ENCODE results near the gene CARD16. TPM values are rescaled to one million over a fixed set of nuclear protein-coding genes. Genes with fewer than 3 reads are reported as not detected.
"Not testable (repeated sequence)": the region's sequence is repeated elsewhere in the genome, so short reads cannot be mapped to it uniquely, and the experiment has no call there.

Gene CARD16
- total and polyA plus RNA-seq, 12 donors = 4.8 to 31.7 (median 8.0) TPM

DNA sequence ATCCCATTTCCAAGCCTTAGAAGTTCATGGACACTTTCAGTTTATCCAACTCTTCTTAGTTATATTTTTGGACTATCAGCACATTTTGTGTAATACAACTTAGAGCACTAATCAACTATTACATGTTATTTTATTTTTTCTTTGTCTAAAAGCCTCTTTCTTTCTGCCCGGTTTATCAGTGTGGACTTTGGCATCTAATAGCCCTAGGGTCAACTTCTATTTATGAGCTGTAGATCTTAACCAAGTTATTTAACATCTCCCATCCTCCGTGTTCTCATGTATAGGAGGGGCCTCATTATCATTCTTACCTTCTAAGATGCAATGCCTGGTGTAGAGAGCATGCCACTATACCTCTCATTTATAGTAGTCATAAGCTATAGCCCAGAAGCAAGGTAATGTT lies 4.4 kb downstream of the CARD16 start:
- WGBS, 2 donors = 90 to 95% methylated on average over 2 of the region's 2 CpGs
- intact Hi-C loops (cut with DNase I) = no loop called here
- Histone ChIP-seq H3K4me3 (no peak overlapping the region), H3K27me3 (no peaks in the 10 kb centered on the region), H3K36me3 (peaks cover 0 to 28% (median 0%) of the 10 kb centered on the region in 9 donors), H3K4me1 (peaks cover 0 to 37% (median 4%) of the 10 kb centered on the region in 9 donors), H3K27ac (no peak overlapping the region), H3K9me3 (no peaks in the 10 kb centered on the region)
- TF ChIP-seq, protein P1, sequence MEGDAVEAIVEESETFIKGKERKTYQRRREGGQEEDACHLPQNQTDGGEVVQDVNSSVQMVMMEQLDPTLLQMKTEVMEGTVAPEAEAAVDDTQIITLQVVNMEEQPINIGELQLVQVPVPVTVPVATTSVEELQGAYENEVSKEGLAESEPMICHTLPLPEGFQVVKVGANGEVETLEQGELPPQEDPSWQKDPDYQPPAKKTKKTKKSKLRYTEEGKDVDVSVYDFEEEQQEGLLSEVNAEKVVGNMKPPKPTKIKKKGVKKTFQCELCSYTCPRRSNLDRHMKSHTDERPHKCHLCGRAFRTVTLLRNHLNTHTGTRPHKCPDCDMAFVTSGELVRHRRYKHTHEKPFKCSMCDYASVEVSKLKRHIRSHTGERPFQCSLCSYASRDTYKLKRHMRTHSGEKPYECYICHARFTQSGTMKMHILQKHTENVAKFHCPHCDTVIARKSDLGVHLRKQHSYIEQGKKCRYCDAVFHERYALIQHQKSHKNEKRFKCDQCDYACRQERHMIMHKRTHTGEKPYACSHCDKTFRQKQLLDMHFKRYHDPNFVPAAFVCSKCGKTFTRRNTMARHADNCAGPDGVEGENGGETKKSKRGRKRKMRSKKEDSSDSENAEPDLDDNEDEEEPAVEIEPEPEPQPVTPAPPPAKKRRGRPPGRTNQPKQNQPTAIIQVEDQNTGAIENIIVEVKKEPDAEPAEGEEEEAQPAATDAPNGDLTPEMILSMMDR (IDR thresholded peaks at IDR 0.05) = no peak
- DNase-seq (no peak), ATAC-seq (no peak)

- Histone ChIP-seq H3K27ac (peak within 1 kb of the TSS; percentile 34 to 89 (median 66)), H3K4me1 (peaks cover 0 to 50% (median 6%) of the 10 kb centered on the region in 9 donors), H3K9me3 (no peaks in the 10 kb centered on the region), H3K4me3 (peak within 1 kb of the TSS; percentile 19 to 62 (median 50)), H3K36me3 (peaks cover 0 to 28% (median 10%) of the 10 kb centered on the region in 9 donors), H3K27me3 (no peaks in the 10 kb centered on the region)
- intact Hi-C loops (cut with DNase I) = loop anchor here in 2 of 10 donors (5.0 to 10.0 kb wide), 2 partner anchors 68 to 70 kb away; partner anchors contain the start of gene CASP4 (in 2 of the 2)
- ATAC-seq = peak in 7 of 8 donors; percentile 71 to 95 (median 89)
- peak in 1 of 2 donors; percentile 49 for DNase-seq
- WGBS, 2 donors = 43 to 53% methylated on average over 3 of the region's 3 CpGs
- TF ChIP-seq, protein P1 (IDR thresholded peaks at IDR 0.05) = no peak
Observed at GRCh38 chr11:105034813-105035620, 10.1 kb downstream of the CARD16 start, which contains the start of gene CASP1. CASP1 (minus strand) TSS chr11:105035144; CDS start chr11:105035113, 31 bp downstream.

- Histone ChIP-seq H3K4me3 (peak overlapping the region; percentile 19 to 62 (median 50)), H3K4me1 (peaks cover 0 to 51% (median 6%) of the 10 kb centered on the region in 9 donors), H3K27ac (peak overlapping the region in 9 of 10 donors; percentile 52 to 89 (median 68)), H3K36me3 (peaks cover 0 to 28% (median 15%) of the 10 kb centered on the region in 9 donors)
- ATAC-seq = peak in 6 of 8 donors; percentile 18 to 46 (median 33)
- DNase-seq, H3K9me3 ChIP-seq, H3K27me3 ChIP-seq: not testable (repeated sequence)
- WGBS, 2 donors = 47 to 65% methylated on average over 2 of the region's 2 CpGs
- intact Hi-C loops (cut with DNase I) = loop anchor here in 2 of 10 donors (5.0 to 10.0 kb wide), 2 partner anchors 67 to 70 kb away; partner anchors contain the start of gene CASP4 (in 2 of the 2)
Observed at GRCh38 chr11:105034388-105034787, 10.7 kb downstream of the CARD16 start.

DNA sequence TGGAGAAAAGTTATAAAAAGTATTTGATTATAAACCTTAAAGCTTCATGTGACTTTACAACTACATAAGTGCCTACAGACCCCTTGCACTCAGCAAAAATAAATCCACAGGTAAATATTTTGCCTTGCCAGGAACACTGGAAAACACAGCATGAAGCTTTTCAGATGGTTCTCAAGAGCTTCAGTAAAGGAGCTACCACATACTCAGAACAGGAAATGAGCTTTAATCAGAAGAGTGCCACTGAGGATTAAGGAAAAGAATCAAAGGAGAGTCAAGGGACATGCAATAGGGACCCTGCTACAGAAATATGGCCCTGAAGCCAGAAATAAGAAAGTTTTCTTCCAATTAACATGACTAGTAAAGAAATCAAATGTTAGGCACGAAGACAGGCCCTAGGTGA lies 11.4 kb downstream of the CARD16 start:
- intact Hi-C loops (cut with DNase I) = loop anchor here in 2 of 10 donors (5.0 to 10.0 kb wide), 2 partner anchors 66 to 69 kb away; partner anchors contain the start of gene CASP4 (in 2 of the 2)
- DNase-seq (no peak), ATAC-seq (peak in 3 of 8 donors; percentile 28 to 53 (median 39))
- peak overlapping the region in 8 of 10 donors; percentile 22 to 62 (median 54) for H3K4me3 ChIP-seq
- no peaks in the 10 kb centered on the region for H3K27me3 ChIP-seq
- H3K27ac ChIP-seq = peak overlapping the region in 5 of 10 donors; percentile 57 to 89 (median 79)
- TF ChIP-seq, protein P1 (IDR thresholded peaks at IDR 0.05) = no peak
- 85 to 86% methylated on average over 1 of the region's 1 CpG for WGBS, 2 donors
- H3K36me3 ChIP-seq = peaks cover 0 to 30% (median 19%) of the 10 kb centered on the region in 9 donors
- H3K9me3 ChIP-seq = no peaks in the 10 kb centered on the region
- H3K4me1 ChIP-seq = peaks cover 0 to 51% (median 6%) of the 10 kb centered on the region in 9 donors

All from heart right ventricle (tissue), 16 donors.